ENCODE data around the gene AKT1S1.
A peak's percentile ranks its signal among the peaks of the same experiment; 100 is the strongest.

Gene AKT1S1

GRCh38 chr19:49855277-49855675, 21.9 kb downstream of the AKT1S1 start:
- DNase-seq (ENCODE audit: low read depth in 1 of 2, low spot score in 1 of 2) = no peak

- DNase-seq (ENCODE audit: low read depth in 1 of 2, low spot score in 1 of 2) = no peak
Measured at GRCh38 chr19:49854378-49855263, 22.5 kb downstream of the AKT1S1 start.

GRCh38 chr19:49853852-49854377, 23.2 kb downstream of the AKT1S1 start:
- no peak for DNase-seq (ENCODE audit: low read depth in 1 of 2, low spot score in 1 of 2)

GRCh38 chr19:49852631-49853126, 24.5 kb downstream of the AKT1S1 start:
- no peak for DNase-seq (ENCODE audit: low read depth in 1 of 2, low spot score in 1 of 2)

GRCh38 chr19:49851456-49852259, 25.5 kb downstream of the AKT1S1 start:
- no peak for DNase-seq (ENCODE audit: low read depth in 1 of 2, low spot score in 1 of 2)

- peak; percentile 72 to 79 for DNase-seq (ENCODE audit: low read depth in 1 of 2, low spot score in 1 of 2)
Measured at GRCh38 chr19:49850487-49851342, 26.4 kb downstream of the AKT1S1 start, which contains the start of gene PTOV1. TSS of gene PTOV1 (plus strand) at chr19:49851159.

- DNase-seq (ENCODE audit: low read depth in 1 of 2, low spot score in 1 of 2) = no peak
Measured at GRCh38 chr19:49850221-49850486, 27.0 kb downstream of the AKT1S1 start.

GRCh38 chr19:49849433-49850220, 27.5 kb downstream of the AKT1S1 start:
- no peak for DNase-seq (ENCODE audit: low read depth in 1 of 2, low spot score in 1 of 2)

- no peak for DNase-seq (ENCODE audit: low read depth in 1 of 2, low spot score in 1 of 2)
Measured at GRCh38 chr19:49848938-49849337, 28.2 kb downstream of the AKT1S1 start.

- DNase-seq (ENCODE audit: low read depth in 1 of 2, low spot score in 1 of 2) = no peak
Measured at GRCh38 chr19:49847731-49848696, 29.1 kb downstream of the AKT1S1 start.

GRCh38 chr19:49846408-49846807, 30.7 kb downstream of the AKT1S1 start:
- DNase-seq (ENCODE audit: low read depth in 1 of 2, low spot score in 1 of 2) = no peak

GRCh38 chr19:49845414-49845813, 31.7 kb downstream of the AKT1S1 start:
- DNase-seq (ENCODE audit: low read depth in 1 of 2, low spot score in 1 of 2) = no peak

GRCh38 chr19:49844138-49845095, 32.7 kb downstream of the AKT1S1 start:
- no peak for DNase-seq (ENCODE audit: low read depth in 1 of 2, low spot score in 1 of 2)

GRCh38 chr19:49843265-49843664, 33.9 kb downstream of the AKT1S1 start:
- DNase-seq (ENCODE audit: low read depth in 1 of 2, low spot score in 1 of 2) = no peak

GRCh38 chr19:49840736-49841249, 36.4 kb downstream of the AKT1S1 start:
- DNase-seq (ENCODE audit: low read depth in 1 of 2, low spot score in 1 of 2) = no peak

- no peak for DNase-seq (ENCODE audit: low read depth in 1 of 2, low spot score in 1 of 2)
Measured at GRCh38 chr19:49840321-49840720, 36.8 kb downstream of the AKT1S1 start.

GRCh38 chr19:49839713-49840112, 37.4 kb downstream of the AKT1S1 start:
- DNase-seq (ENCODE audit: low read depth in 1 of 2, low spot score in 1 of 2) = no peak

All from activated T-helper 1 cell treated with anti-CD3 and anti-CD28 coated beads, Interleukin-2, amount 50 U/mL, for 16 hours (primary cell).